Measurements from ENCODE around the gene RAI14. TPM values are rescaled to one million over a fixed set of nuclear protein-coding genes. Genes with fewer than 3 reads are reported as not detected.

RAI14 gene
- total and polyA plus RNA-seq, 3 donors from 2014 or later = 34.3 to 54.6 (median 49.6) TPM

- Histone ChIP-seq H3K36me3 (ENCODE audit: low read depth, missing control alignments) (no peaks in the 10 kb centered on the region), H3K4me3 (no peak overlapping the region), H3K4me1 (no peaks in the 10 kb centered on the region), H3K27me3 (no peaks in the 10 kb centered on the region), H3K27ac (no peak overlapping the region), H3K9me3 (no peaks in the 10 kb centered on the region)
- intact Hi-C loops (cut with DNase I; ENCODE audit: low total_unique reads) = no loop called here
- TF ChIP-seq, protein P1, sequence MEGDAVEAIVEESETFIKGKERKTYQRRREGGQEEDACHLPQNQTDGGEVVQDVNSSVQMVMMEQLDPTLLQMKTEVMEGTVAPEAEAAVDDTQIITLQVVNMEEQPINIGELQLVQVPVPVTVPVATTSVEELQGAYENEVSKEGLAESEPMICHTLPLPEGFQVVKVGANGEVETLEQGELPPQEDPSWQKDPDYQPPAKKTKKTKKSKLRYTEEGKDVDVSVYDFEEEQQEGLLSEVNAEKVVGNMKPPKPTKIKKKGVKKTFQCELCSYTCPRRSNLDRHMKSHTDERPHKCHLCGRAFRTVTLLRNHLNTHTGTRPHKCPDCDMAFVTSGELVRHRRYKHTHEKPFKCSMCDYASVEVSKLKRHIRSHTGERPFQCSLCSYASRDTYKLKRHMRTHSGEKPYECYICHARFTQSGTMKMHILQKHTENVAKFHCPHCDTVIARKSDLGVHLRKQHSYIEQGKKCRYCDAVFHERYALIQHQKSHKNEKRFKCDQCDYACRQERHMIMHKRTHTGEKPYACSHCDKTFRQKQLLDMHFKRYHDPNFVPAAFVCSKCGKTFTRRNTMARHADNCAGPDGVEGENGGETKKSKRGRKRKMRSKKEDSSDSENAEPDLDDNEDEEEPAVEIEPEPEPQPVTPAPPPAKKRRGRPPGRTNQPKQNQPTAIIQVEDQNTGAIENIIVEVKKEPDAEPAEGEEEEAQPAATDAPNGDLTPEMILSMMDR (IDR thresholded peaks at IDR 0.05) = no peak
- TF ChIP-seq POLR2A (IDR thresholded peaks at IDR 0.05) = no peak
- 89 to 96% methylated on average over 3 of the region's 3 CpGs for WGBS, 2 donors
- DNase-seq = no peak
These were observed 193.1 kb downstream of the RAI14 start for GRCh38 chr5:34849253-34849652.

- Histone ChIP-seq H3K4me3 (no peak overlapping the region), H3K4me1 (peaks cover 8% of the 10 kb centered on the region), H3K36me3 (ENCODE audit: low read depth, missing control alignments) (no peaks in the 10 kb centered on the region), H3K9me3 (no peaks in the 10 kb centered on the region), H3K27ac (no peak overlapping the region), H3K27me3 (no peaks in the 10 kb centered on the region)
- 83 to 89% methylated on average over 4 of the region's 4 CpGs for WGBS, 2 donors
- intact Hi-C loops (cut with DNase I; ENCODE audit: low total_unique reads) = no loop called here
- DNase-seq = no peak
- TF ChIP-seq, protein P1 (IDR thresholded peaks at IDR 0.05) = no peak
These were observed 198.5 kb downstream of the RAI14 start for GRCh38 chr5:34854459-34855174.

GRCh38 chr5:34857161-34857560 lies 201.0 kb downstream of the RAI14 start:
- H3K4me1 ChIP-seq = peaks cover 8% of the 10 kb centered on the region
- no peaks in the 10 kb centered on the region for H3K9me3 ChIP-seq
- no peak for TF ChIP-seq POLR2A (IDR thresholded peaks at IDR 0.05)
- TF ChIP-seq, protein P1 (IDR thresholded peaks at IDR 0.05) = no peak
- 35 to 57% methylated on average over 3 of the region's 3 CpGs for WGBS, 2 donors
- intact Hi-C loops (cut with DNase I; ENCODE audit: low total_unique reads) = no loop called here
- no peak for DNase-seq
- no peaks in the 10 kb centered on the region for H3K36me3 ChIP-seq (ENCODE audit: low read depth, missing control alignments)
- H3K27ac ChIP-seq = peak overlapping the region; percentile 46 to 68
- H3K27me3 ChIP-seq = no peaks in the 10 kb centered on the region
- H3K4me3 ChIP-seq = no peak overlapping the region

DNA sequence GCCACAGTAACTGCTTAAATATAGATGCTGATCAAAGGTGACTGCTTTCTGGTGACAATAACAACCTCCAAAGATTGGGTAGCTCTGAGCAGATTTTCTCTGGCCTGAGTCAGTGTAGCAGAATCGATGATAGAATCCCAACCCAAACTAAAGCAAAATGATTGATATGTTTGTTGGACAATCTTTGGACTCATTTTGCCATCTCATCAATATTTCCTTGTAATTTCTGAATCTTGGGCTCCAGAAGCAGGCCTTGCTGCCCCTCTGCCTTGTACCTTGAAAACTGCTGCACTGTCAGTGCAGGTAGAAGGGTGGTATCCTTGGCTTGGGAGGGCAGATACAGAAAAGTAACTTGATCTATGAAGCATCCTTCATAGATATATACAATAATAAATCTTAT lies 201.8 kb downstream of the RAI14 start:
- DNase-seq = no peak
- Histone ChIP-seq H3K4me1 (peaks cover 8% of the 10 kb centered on the region), H3K36me3 (ENCODE audit: low read depth, missing control alignments) (no peaks in the 10 kb centered on the region), H3K27me3 (no peaks in the 10 kb centered on the region), H3K9me3 (no peaks in the 10 kb centered on the region), H3K27ac (peak overlapping the region in 1 of 2 donors; percentile 46), H3K4me3 (no peak overlapping the region)
- 88 to 100% methylated on average over 1 of the region's 1 CpG for WGBS, 2 donors
- TF ChIP-seq POLR2A (IDR thresholded peaks at IDR 0.05) = no peak
- TF ChIP-seq, protein P1 (IDR thresholded peaks at IDR 0.05) = no peak
- intact Hi-C loops (cut with DNase I; ENCODE audit: low total_unique reads) = no loop called here

DNA sequence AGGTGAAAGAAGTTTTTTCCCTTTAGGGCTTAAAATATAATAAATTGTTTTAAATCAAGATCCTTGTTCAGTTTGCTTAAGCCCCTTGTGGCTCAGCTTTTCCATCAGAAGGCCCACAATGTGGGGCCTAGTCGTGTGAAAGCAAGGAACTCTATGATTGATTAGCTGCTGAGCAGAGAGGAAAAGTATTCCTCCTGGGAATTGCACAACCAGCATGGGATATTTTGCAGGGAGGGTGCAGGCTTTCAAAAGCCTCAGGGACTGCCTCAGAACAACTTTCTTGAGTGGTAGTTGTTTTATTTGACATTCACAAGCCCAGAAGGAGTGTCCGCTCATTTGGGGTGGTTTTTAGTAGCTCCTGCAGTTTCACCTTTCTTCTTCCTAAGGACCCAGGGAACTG lies 202.7 kb downstream of the RAI14 start:
- H3K4me3 ChIP-seq = no peak overlapping the region
- H3K36me3 ChIP-seq (ENCODE audit: low read depth, missing control alignments) = no peaks in the 10 kb centered on the region
- intact Hi-C loops (cut with DNase I; ENCODE audit: low total_unique reads) = no loop called here
- no peaks in the 10 kb centered on the region for H3K9me3 ChIP-seq
- peaks cover 8% of the 10 kb centered on the region for H3K4me1 ChIP-seq
- DNase-seq = no peak
- no peaks in the 10 kb centered on the region for H3K27me3 ChIP-seq
- peak overlapping the region in 1 of 2 donors; percentile 5 for H3K27ac ChIP-seq
- WGBS, 2 donors = 62 to 72% methylated on average over 2 of the region's 2 CpGs
- no peak for TF ChIP-seq POLR2A (IDR thresholded peaks at IDR 0.05)
- TF ChIP-seq, protein P1 (IDR thresholded peaks at IDR 0.05) = no peak

Data from testis (tissue), 3 donors.